Astrocyte (in vitro differentiated cells and primary cell): ENCODE data around the gene GREB1L. TPM values are rescaled to one million over a fixed set of nuclear protein-coding genes. Genes with fewer than 3 reads are reported as not detected.

ENCODE experiments used
- DNase-seq: peaks from one replicate; pipeline ENCODE4 v3.0.0-alpha.2; 2010; ENCODE audit warnings: low read depth
- FAIRE-seq: peaks from 2 replicates; lab custom pipeline; 2011; peaks lifted over from hg19 to GRCh38; lab: Jason Lieb, UNC
- H2AFZ ChIP-seq: 2 replicates; pipeline ENCODE4 v1.6.0; 2012; ENCODE audit warnings: low read depth, low read length, inconsistent platforms
- H3K27ac ChIP-seq: 2 replicates; pipeline ENCODE4 v1.5.1; 2011; ENCODE audit warnings: low read depth, low read length, inconsistent platforms
- H3K27me3 ChIP-seq: 2 replicates; pipeline ENCODE4 v1.6.0; 2011; ENCODE audit warnings: low read length, inconsistent platforms; ENCODE audit not compliant: insufficient read depth
- H3K36me3 ChIP-seq: 2 replicates; pipeline ENCODE4 v1.5.1; 2011; ENCODE audit warnings: low read length, inconsistent platforms; ENCODE audit not compliant: insufficient read depth
- H3K4me1 ChIP-seq: 2 replicates; pipeline ENCODE4 v1.5.1; 2011; ENCODE audit warnings: low read length, inconsistent platforms; ENCODE audit not compliant: insufficient read depth
- H3K4me2 ChIP-seq: 2 replicates; pipeline ENCODE4 v1.6.0; 2012; ENCODE audit warnings: low read length, inconsistent platforms
- H3K4me3 ChIP-seq: 2 replicates; pipeline ENCODE4 v1.5.1; 2011; ENCODE audit warnings: low read depth, mild to moderate bottlenecking, low read length, inconsistent platforms; ENCODE audit not compliant: insufficient read depth
- H3K79me2 ChIP-seq: 2 replicates; pipeline ENCODE4 v1.6.0; 2012; ENCODE audit warnings: mild to moderate bottlenecking, low read length, inconsistent platforms; ENCODE audit not compliant: insufficient read depth
- H3K9ac ChIP-seq: 2 replicates; pipeline ENCODE4 v1.6.0; 2012; ENCODE audit warnings: mild to moderate bottlenecking, low read length, inconsistent platforms
- H3K9me3 ChIP-seq: 2 replicates; pipeline ENCODE4 v1.5.1; 2012; ENCODE audit warnings: low read depth, mild to moderate bottlenecking, low read length, inconsistent platforms; ENCODE audit not compliant: insufficient read depth
- H4K20me1 ChIP-seq: 2 replicates; pipeline ENCODE4 v1.6.0; 2012; ENCODE audit warnings: low read length, inconsistent platforms; ENCODE audit not compliant: insufficient read depth
- H3K27ac Mint-ChIP-seq: one replicate; pipeline ENCODE4 v1.8.0; 2021; ENCODE audit warnings: mild to moderate bottlenecking, mixed read lengths; ENCODE audit not compliant: unreplicated experiment
- H3K27me3 Mint-ChIP-seq: one replicate; pipeline ENCODE4 v1.8.0; 2021; ENCODE audit warnings: low read depth, mixed read lengths; ENCODE audit not compliant: unreplicated experiment
- H3K36me3 Mint-ChIP-seq: one replicate; pipeline ENCODE4 v1.8.0; 2021; ENCODE audit warnings: low read depth, mixed read lengths; ENCODE audit not compliant: unreplicated experiment
- H3K4me1 Mint-ChIP-seq: one replicate; pipeline ENCODE4 v1.8.0; 2021; ENCODE audit warnings: low read depth, mixed read lengths; ENCODE audit not compliant: unreplicated experiment
- H3K4me3 Mint-ChIP-seq: one replicate; pipeline ENCODE4 v1.8.0; 2021; ENCODE audit warnings: mild to moderate bottlenecking, moderate library complexity, mixed read lengths; ENCODE audit not compliant: unreplicated experiment
- H3K9me3 Mint-ChIP-seq: one replicate; pipeline ENCODE4 v1.8.0; 2021; ENCODE audit warnings: mild to moderate bottlenecking, mixed read lengths; ENCODE audit not compliant: unreplicated experiment
- EZH2 ChIP-seq: IDR thresholded peaks from 2 replicates; pipeline ENCODE4 v1.6.1; 2012; ENCODE audit warnings: mild to moderate bottlenecking, low read length, inconsistent platforms; ENCODE audit not compliant: insufficient read depth
- total RNA-seq: library from RNA; stranded (reverse); gene quantifications from 2 replicates; pipeline ENCODE4 v1.2.1, GENCODE V29; 2021
- TF ChIP-seq, protein P1 (sequence below): IDR thresholded peaks from 2 replicates; pipeline ENCODE4 v1.5.1; 2011; ENCODE audit warnings: low read depth, mild to moderate bottlenecking, inconsistent platforms, low read length, moderate library complexity; ENCODE audit not compliant: insufficient read depth

Gene GREB1L
- total RNA-seq, 1 donor from 2014 or later: 16.2 TPM

- H3K9me3 ChIP-seq: no peaks in the 10 kb centered on the region
- peaks cover 4% of the 10 kb centered on the region for H3K4me1 Mint-ChIP-seq
- no peaks in the 10 kb centered on the region for H3K36me3 ChIP-seq
- no peak overlapping the region for H3K4me3 Mint-ChIP-seq
- DNase-seq (no peak), FAIRE-seq (no peak)
- no peak for TF ChIP-seq EZH2
- TF ChIP-seq, protein P1, sequence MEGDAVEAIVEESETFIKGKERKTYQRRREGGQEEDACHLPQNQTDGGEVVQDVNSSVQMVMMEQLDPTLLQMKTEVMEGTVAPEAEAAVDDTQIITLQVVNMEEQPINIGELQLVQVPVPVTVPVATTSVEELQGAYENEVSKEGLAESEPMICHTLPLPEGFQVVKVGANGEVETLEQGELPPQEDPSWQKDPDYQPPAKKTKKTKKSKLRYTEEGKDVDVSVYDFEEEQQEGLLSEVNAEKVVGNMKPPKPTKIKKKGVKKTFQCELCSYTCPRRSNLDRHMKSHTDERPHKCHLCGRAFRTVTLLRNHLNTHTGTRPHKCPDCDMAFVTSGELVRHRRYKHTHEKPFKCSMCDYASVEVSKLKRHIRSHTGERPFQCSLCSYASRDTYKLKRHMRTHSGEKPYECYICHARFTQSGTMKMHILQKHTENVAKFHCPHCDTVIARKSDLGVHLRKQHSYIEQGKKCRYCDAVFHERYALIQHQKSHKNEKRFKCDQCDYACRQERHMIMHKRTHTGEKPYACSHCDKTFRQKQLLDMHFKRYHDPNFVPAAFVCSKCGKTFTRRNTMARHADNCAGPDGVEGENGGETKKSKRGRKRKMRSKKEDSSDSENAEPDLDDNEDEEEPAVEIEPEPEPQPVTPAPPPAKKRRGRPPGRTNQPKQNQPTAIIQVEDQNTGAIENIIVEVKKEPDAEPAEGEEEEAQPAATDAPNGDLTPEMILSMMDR: no peak
- H3K36me3 Mint-ChIP-seq: no peaks in the 10 kb centered on the region
- H3K9me3 Mint-ChIP-seq: no peaks in the 10 kb centered on the region
- peaks cover 6% of the 10 kb centered on the region for H3K4me1 ChIP-seq
- no peak overlapping the region for H3K4me2 ChIP-seq
- H3K27ac ChIP-seq: no peak overlapping the region
- no peaks in the 10 kb centered on the region for H3K79me2 ChIP-seq
- no peak overlapping the region for H2AFZ ChIP-seq
- peaks cover 3% of the 10 kb centered on the region for H3K27me3 Mint-ChIP-seq
- H3K9ac ChIP-seq: no peak overlapping the region
- H4K20me1 ChIP-seq: no peaks in the 10 kb centered on the region
- H3K27me3 ChIP-seq: no peaks in the 10 kb centered on the region
- H3K4me3 ChIP-seq: no peak overlapping the region
- H3K27ac Mint-ChIP-seq: no peak overlapping the region
These were observed 147.3 kb downstream of the GREB1L start for GRCh38 chr18:21389283-21389682.

GRCh38 chr18:21389903-21390302 lies 147.9 kb downstream of the GREB1L start:
- no peak for FAIRE-seq

More at GRCh38 chr18:21389903-21390302, 147.9 kb downstream of the GREB1L start:
- no peak overlapping the region for H3K4me2 ChIP-seq
- no peak for DNase-seq
- no peaks in the 10 kb centered on the region for H4K20me1 ChIP-seq
- Mint-ChIP-seq H3K4me3 (no peak overlapping the region), H3K36me3 (no peaks in the 10 kb centered on the region), H3K4me1 (peaks cover 4% of the 10 kb centered on the region), H3K27ac (no peak overlapping the region), H3K27me3 (peaks cover 3% of the 10 kb centered on the region), H3K9me3 (no peaks in the 10 kb centered on the region)
- H3K36me3 ChIP-seq: no peaks in the 10 kb centered on the region
- no peaks in the 10 kb centered on the region for H3K27me3 ChIP-seq
- H2AFZ ChIP-seq: no peak overlapping the region
- H3K4me3 ChIP-seq: no peak overlapping the region
- TF ChIP-seq, protein P1: no peak
- no peak for TF ChIP-seq EZH2
- H3K79me2 ChIP-seq: no peaks in the 10 kb centered on the region
- H3K27ac ChIP-seq: no peak overlapping the region
- H3K4me1 ChIP-seq: peaks cover 6% of the 10 kb centered on the region
- H3K9me3 ChIP-seq: no peaks in the 10 kb centered on the region
- H3K9ac ChIP-seq: no peak overlapping the region
